NCI-H1092 treated with DMSO at 0.1 percent for 48 hours (cell line): ENCODE measurements around the gene AK4.
"Not testable (repeated sequence)": the region's sequence is repeated elsewhere in the genome, so short reads cannot be mapped to it uniquely, and the experiment has no call there.

Experiments
- DNase-seq: peaks from one replicate; lab custom pipeline; 2025; lab: John Stamatoyannopoulos, UW

The AK4 gene

GRCh38 chr1:65150583-65151263, 2.7 kb downstream of the AK4 start:
- DNase-seq = no peak

GRCh38 chr1:65151641-65152040, 3.6 kb downstream of the AK4 start:
- DNase-seq = no peak

- no peak for DNase-seq
Observed at GRCh38 chr1:65153635-65154034, 5.6 kb downstream of the AK4 start.

DNA sequence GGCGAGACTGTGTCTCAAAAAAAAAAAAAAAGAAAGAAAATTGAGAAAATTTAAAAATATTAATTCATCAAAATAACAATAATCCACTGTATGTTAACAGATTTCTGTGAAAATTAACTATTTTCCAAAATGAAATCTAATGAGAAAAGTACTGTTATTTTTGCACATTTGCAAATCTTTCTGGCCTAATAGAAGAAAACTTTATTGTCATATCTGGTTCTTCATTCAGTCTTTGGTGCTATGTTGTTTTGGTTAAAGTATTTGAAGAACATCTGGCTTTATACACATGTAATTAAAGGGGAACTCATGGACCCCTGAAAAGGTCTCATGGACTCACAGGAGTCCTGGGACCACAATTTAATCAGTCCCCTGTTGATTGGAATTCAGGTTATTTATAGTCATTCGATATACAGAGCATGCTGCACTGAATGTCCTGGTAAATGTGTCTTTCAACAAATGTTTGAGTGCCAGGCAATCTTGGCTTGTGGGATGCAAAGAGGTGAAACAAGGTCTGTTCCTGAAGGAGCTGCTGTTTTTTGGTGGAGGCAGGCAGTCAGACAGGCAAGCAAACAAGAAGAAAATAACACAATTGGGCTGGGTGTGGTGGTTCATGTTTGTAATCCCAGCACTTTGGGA, 9.0 kb downstream of the AK4 start:
- no peak for DNase-seq

DNA sequence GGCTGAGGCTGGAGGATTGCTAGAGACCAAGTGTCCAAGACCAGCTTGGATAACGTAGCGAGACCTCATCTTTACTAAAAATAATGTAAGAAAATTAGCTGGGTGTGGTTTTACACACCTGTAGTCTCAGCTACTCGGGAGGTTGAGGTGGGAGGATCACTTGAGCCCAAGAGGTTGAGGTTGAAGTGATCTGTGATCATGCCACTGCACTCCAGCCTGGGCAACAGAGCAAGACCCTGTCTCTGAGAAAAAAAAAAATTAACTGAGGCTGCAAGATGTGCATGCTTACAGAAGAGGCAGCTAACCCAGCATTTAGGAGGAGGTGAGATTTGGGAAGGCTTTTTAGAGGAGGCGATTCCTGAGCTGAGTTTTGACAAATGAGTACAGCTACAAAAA, 9.5 kb downstream of the AK4 start:
- DNase-seq = no peak

- DNase-seq = not testable (repeated sequence)
Observed at GRCh38 chr1:65159291-65159688, 11.3 kb downstream of the AK4 start.

DNA sequence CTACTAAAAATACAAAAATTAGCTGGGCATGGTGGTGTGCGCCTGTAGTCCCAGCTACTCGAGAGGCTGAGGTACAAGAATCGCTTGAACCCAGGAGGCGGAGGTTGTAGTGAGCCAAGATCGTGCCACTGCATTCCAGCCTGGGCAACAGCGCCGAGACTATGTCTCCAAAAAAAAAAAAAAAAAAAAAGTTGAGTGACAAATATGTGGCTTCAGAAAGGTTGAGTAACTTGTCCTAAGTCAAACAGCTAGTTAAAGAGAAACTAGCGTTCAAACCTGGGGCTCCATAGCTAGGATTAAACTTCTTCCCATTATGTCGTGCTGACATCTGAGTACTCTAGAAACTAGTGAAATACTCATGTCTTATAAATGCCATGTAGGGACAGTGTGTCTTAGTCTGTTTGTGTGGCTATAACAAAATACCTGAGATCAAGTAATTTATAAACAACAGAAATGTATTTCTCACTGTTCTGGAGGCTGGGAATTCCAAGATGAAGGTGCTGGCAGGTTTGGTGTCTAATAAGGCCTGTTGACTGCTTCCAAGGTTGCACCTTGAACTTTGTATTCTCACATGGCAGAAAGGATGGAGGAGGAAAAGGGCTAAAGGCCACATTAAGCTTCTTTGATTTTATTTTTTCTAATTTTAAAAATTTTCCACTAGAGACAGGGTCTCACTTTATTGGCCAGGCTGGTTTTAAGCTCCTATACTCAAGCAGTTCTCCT, 12.0 kb downstream of the AK4 start:
- DNase-seq = no peak

DNA sequence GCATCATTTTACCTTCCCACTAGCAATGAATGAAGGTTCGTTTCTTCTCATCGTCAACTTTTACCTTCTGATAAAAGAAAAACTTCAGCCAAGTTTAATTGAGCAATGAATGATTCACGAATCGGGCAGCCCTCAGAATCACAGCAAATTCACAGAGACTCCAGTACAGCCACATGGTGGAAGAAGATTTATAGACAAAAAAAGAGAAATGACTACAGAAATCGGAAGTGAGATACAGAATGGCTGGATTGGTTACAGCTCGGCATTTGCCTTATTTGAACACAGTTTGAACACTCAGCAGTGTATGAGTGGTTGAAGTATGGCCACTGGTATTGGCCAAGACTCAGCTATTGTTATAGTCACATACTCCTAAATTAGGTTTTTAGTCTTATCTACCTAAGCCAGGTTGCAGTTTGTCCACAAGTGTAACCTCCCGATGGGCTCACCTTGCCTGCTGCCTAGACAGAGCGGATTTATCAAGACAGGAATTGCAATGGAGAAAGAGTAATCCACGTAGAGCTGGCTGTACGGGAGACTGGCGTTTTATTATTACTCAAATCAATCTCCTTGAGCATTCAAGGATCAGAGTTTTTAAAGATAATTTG, 15.3 kb downstream of the AK4 start:
- no peak for DNase-seq

DNA sequence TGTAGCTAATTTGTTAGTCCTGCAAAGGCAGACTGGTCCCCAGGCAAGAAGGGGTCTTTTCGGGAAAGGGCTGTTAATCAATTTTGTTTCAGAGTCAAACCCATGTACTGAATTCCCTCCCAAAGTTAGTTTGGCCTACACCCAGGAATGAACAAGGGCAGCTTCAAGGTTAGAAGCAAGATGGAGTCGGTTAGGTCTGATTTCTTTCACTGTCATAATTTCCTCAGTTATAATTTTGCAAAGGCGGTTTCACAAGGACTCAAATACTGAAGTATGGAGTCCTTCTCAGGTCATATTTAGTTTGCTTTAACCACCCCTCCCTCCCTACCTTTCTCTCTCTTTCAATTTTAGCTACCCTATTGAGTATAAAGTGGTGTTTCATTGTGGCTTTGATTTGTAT, 16.1 kb downstream of the AK4 start:
- not testable (repeated sequence) for DNase-seq

GRCh38 chr1:65164633-65165032, 16.6 kb downstream of the AK4 start:
- DNase-seq = no peak

GRCh38 chr1:65165269-65165993, 17.4 kb downstream of the AK4 start:
- no peak for DNase-seq

DNA sequence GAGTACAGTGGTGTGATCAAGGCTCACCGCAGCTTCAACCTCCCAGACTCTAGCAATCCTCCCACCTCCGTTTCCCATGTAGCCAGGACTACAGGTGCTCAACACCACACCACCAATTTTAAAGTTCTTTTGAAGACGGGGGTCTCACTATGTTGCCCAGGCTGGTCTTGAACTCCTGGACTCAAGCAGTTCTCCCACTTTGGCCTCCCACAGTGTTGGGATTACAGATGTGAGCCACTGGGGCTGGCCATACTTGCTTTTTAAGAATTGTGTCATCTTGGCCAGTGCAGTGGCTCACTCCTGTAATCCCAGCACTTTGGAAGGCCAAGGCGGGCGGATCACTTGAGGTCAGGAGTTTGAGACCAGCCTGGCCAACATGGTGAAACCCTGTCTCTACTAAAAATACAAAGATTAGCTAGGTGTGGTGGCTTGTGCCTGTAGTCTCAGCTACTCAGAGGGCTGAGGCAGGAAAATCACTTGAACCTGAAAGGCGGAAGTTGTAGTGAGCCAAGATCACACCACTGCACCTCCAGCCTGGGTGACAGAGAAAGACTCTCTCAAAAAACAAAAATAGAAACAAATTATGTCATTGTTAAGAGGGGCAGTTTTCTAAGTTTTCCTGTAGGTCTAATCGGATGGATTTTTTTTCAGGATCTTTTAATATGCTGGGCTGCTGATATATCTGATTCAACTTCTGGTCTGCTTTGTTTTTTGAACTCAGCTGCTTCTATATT, 18.7 kb downstream of the AK4 start:
- DNase-seq = no peak

GRCh38 chr1:65167586-65168242, 19.7 kb downstream of the AK4 start:
- DNase-seq = no peak

- no peak for DNase-seq
Observed at GRCh38 chr1:65168867-65169266, 20.9 kb downstream of the AK4 start.

GRCh38 chr1:65170511-65171142, 22.6 kb downstream of the AK4 start:
- DNase-seq = no peak

DNA sequence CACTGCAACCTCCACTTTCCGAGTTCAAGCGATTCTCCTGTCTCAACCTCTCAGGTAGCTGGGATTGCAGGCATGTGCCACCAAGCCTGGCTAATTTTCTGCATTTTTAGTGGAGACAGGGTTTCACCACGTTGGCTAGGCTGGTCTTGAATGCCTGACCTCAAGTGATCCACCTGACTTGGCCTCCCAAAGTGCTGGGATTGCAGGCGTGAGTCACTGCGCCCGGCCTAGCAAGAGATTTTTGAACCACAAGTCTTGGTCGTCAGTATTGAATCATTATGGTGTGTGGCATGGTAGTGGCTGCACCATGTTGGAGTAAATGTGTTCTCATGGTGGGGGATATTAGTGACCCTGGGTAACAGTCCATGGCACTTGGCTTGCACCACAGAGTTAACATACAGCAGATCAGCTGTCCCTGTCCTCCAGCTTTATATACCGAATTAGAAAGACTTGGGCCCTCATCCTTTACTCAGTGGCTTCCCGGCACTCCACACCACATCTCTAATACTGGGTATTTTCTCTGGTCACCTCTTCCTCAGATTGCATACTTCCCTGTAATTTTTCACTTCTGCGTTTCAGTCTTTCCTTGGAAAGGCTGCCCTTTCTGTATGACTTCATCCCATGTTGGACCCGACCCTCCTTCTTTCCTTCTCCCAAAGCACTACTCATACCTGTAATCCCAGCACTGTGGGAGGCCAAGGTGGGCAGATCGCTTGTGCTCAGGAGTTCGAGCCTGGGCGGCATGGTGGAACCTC, 25.1 kb downstream of the AK4 start:
- DNase-seq = no peak

GRCh38 chr1:65174585-65174984, 26.6 kb downstream of the AK4 start:
- DNase-seq = no peak

DNA sequence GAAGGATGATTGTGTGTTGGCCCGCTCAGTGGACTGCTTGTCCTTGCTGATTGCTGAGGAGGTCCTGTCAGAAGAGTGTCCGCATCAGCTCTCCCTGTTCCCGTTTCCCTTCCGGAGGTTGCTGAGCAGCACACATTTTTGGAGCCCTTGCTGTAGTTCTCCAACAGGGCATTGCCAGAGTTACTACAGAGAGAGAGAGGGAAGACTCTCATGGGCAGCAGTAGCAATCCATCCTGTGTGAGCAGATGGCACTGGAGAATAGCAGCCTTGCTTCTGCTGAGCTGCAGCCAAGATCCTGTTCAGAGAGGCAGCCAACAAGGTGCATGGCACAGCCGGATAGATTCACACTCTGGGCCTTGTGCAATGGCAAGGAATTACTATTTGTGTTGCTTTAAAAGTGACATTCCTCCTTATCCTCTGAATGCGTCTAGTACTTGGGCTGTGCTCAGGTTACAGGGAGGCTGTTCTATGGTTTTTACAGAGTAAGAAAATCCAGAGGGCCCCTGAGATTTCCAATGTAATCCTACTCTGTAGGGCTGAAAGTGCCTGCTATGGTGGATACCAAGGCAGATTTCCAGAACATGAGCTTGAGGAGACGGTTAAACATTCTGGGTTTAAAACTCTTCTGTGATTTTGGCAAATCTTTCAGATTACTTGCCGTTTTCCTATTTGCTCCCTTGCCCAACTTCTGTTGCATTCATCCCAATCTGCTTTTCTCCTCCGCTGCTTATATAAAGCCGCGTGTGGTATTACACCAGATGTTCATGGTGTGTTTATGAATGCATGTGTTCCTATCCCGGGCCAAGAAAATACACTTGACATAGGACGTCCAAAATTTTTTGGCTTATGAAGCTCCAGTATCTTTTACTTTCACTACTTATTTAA, 27.4 kb downstream of the AK4 start:
- DNase-seq = no peak

GRCh38 chr1:65176056-65176450, 28.1 kb downstream of the AK4 start:
- no peak for DNase-seq
